Measurements from ENCODE around the gene POFUT1.

DNA sequence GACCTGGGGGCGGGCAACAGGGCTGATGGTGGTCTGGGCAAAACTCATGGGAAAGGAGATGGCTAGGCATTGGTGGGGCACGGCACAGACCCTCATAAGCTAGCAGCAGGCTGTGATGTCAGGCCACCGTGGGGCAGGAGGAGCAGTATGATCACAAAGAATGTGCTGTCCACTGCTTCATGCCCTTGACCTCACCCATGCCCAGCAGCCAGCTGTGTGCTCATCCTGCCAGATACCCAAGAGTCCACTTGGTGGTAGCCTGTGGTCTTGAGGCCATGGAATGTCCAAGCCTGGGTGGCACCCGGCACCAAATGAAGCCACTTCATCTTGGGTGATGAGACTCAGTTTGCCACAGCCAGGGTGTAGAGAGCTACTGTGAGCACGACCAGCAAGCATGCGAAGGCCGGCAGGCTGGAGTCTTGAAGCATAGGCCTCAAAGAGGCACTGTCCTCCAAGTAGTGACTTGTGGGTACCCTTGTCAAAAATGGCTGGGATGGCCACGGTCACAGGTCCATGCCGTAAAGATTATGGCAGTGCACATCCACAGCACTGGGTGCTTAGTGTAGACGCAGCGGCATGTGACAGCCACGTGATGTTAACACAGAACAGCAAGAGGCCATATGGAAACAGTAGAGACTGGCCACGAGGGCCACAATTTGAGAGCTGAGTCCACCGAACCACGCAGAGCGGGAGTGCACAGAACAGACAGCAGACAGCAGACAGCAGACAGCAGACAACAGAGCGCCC, 19.1 kb upstream of the POFUT1 start:
- TF ChIP-seq, protein P1, sequence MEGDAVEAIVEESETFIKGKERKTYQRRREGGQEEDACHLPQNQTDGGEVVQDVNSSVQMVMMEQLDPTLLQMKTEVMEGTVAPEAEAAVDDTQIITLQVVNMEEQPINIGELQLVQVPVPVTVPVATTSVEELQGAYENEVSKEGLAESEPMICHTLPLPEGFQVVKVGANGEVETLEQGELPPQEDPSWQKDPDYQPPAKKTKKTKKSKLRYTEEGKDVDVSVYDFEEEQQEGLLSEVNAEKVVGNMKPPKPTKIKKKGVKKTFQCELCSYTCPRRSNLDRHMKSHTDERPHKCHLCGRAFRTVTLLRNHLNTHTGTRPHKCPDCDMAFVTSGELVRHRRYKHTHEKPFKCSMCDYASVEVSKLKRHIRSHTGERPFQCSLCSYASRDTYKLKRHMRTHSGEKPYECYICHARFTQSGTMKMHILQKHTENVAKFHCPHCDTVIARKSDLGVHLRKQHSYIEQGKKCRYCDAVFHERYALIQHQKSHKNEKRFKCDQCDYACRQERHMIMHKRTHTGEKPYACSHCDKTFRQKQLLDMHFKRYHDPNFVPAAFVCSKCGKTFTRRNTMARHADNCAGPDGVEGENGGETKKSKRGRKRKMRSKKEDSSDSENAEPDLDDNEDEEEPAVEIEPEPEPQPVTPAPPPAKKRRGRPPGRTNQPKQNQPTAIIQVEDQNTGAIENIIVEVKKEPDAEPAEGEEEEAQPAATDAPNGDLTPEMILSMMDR (IDR thresholded peaks at IDR 0.05), result no peak
- no peak for TF ChIP-seq POLR2A (IDR thresholded peaks at IDR 0.05)
